Keratinocyte (primary cell): ENCODE results near the gene STK33. TPM values are rescaled to one million over a fixed set of nuclear protein-coding genes. Genes with fewer than 3 reads are reported as not detected.

ENCODE experiments used
- DNase-seq: peaks from one replicate; pipeline ENCODE4 v3.0.0-alpha.2; 2011; ENCODE audit warnings: low read depth, missing footprints, low spot score
- FAIRE-seq: peaks from 2 replicates; lab custom pipeline; 2011; peaks lifted over from hg19 to GRCh38; lab: Jason Lieb, UNC
- H2AFZ ChIP-seq: 2 replicates; pipeline ENCODE4 v1.6.0; 2012; ENCODE audit warnings: low read length, control low read depth, inconsistent platforms; ENCODE audit not compliant: control insufficient read depth
- H3K27ac ChIP-seq: 2 replicates; pipeline ENCODE4 v1.5.1; 2011; ENCODE audit warnings: low read length; ENCODE audit not compliant: control insufficient read depth, insufficient read depth
- H3K27me3 ChIP-seq: 3 replicates; pipeline ENCODE4 v1.6.0; 2011; ENCODE audit warnings: low read length; ENCODE audit not compliant: control insufficient read depth, insufficient read depth; ENCODE audit errors: extremely low read depth
- H3K36me3 ChIP-seq, 2 experiments: 2 replicates in 1 of 2; 3 replicates in 1 of 2; pipeline ENCODE4 v1.5.1; 2011; ENCODE audit warnings: low read length in 2 of 2, mild to moderate bottlenecking in 1 of 2; ENCODE audit not compliant: control insufficient read depth in 2 of 2, insufficient read depth in 2 of 2; ENCODE audit errors: extremely low read depth in 1 of 2
- H3K4me1 ChIP-seq: 3 replicates; pipeline ENCODE4 v1.5.1; 2011; ENCODE audit warnings: low read length; ENCODE audit not compliant: control insufficient read depth, insufficient read depth; ENCODE audit errors: extremely low read depth
- H3K4me2 ChIP-seq: 3 replicates; pipeline ENCODE4 v1.6.0; 2011; ENCODE audit warnings: low read depth, low read length; ENCODE audit not compliant: control insufficient read depth, insufficient read depth; ENCODE audit errors: extremely low read depth
- H3K4me3 ChIP-seq, 3 experiments: fragments of 200-600 bp in 1 of 3; sonication (generic) in 1 of 3; 2 replicates in 2 of 3; 3 replicates in 1 of 3; pipeline ENCODE4 v1.5.1; 2011 to 2016; ENCODE audit warnings: low read length in 3 of 3, mild to moderate bottlenecking in 3 of 3, control low read depth in 2 of 3, inconsistent platforms in 1 of 3, low read depth in 1 of 3, mixed read lengths in 1 of 3, mixed run types in 1 of 3, moderate library complexity in 1 of 3; ENCODE audit not compliant: control insufficient read depth in 2 of 3, insufficient read depth in 2 of 3; ENCODE audit errors: extremely low read depth in 1 of 3
- H3K79me2 ChIP-seq: 2 replicates; pipeline ENCODE4 v1.6.0; 2012; ENCODE audit warnings: low read length; ENCODE audit not compliant: control insufficient read depth, insufficient read depth
- H3K9ac ChIP-seq: 3 replicates; pipeline ENCODE4 v1.6.0; 2011; ENCODE audit warnings: low read length; ENCODE audit not compliant: control insufficient read depth, insufficient read depth; ENCODE audit errors: extremely low read depth
- H3K9me1 ChIP-seq: 3 replicates; pipeline ENCODE4 v1.6.0; 2011; ENCODE audit warnings: low read length; ENCODE audit not compliant: control insufficient read depth, insufficient read depth; ENCODE audit errors: extremely low read depth
- H3K9me3 ChIP-seq: 2 replicates; pipeline ENCODE4 v1.5.1; 2012; ENCODE audit warnings: low read depth, low read length; ENCODE audit not compliant: control insufficient read depth
- H4K20me1 ChIP-seq: 3 replicates; pipeline ENCODE4 v1.6.0; 2011; ENCODE audit warnings: low read length; ENCODE audit not compliant: control insufficient read depth, insufficient read depth; ENCODE audit errors: extremely low read depth
- EZH2 ChIP-seq: IDR thresholded peaks from one replicate; pipeline ENCODE4 v1.6.1; 2012; ENCODE audit warnings: inconsistent platforms, mild to moderate bottlenecking, low read length, moderate library complexity
- dilution Hi-C: fragments of 300-500 bp; cut with MboI; formaldehyde crosslinking; loops from one replicate; pipeline ENCODE4 v1.7.0; 2020; ENCODE audit warnings: low sequenced_read_pairs; ENCODE audit not compliant: extremely low pct_ligation_motif_present
- polyA plus RNA-seq, 5 experiments: library from polyadenylated mRNA; depleted of rRNA in 3 of 5; stranded (reverse) in 3 of 5; stranded (forward) in 1 of 5; unstranded in 1 of 5; fragments of >200 nt; gene quantifications; 1 replicate in 1 of 5; 2 replicates in 3 of 5; 3 replicates in 1 of 5; pipeline versions ENCODE4 v1.2.1 to v1.2.3, GENCODE V29; 2011 to 2012; ENCODE audit warnings: missing spikeins in 2 of 5, low read depth in 1 of 5, low replicate concordance in 1 of 5
- TF ChIP-seq, protein P1 (sequence below), 3 experiments: IDR thresholded peaks in 1 of 3; conservative IDR thresholded peaks in 1 of 3; optimal IDR thresholded peaks in 1 of 3; 2 replicates in 2 of 3; 3 replicates in 1 of 3; pipeline versions ENCODE3 to v1.5.1; 2011; ENCODE audit warnings: low read length in 3 of 3, mild to moderate bottlenecking in 3 of 3, moderate library complexity in 2 of 3, control low read depth in 1 of 3, inconsistent platforms in 1 of 3; ENCODE audit not compliant: insufficient read depth in 2 of 3; ENCODE audit errors: extremely low read depth in 1 of 3

The STK33 gene
- polyA plus RNA-seq, 1 donor (not counting 4 experiments of a cell fraction or from before 2014, with no cell fraction given), result 0.05 TPM

GRCh38 chr11:8352876-8353505, 241.0 kb downstream of the STK33 start:
- no peaks in the 10 kb centered on the region for H4K20me1 ChIP-seq
- H3K79me2 ChIP-seq, result no peaks in the 10 kb centered on the region
- H3K9me1 ChIP-seq, result no peaks in the 10 kb centered on the region
- no peaks in the 10 kb centered on the region for H3K9me3 ChIP-seq
- H3K9ac ChIP-seq, result no peak overlapping the region
- H2AFZ ChIP-seq, result no peak overlapping the region
- H3K27ac ChIP-seq, result no peak overlapping the region
- dilution Hi-C loops, result no loop called here
- H3K4me1 ChIP-seq, result no peaks in the 10 kb centered on the region
- DNase-seq (no peak), FAIRE-seq (no peak)
- H3K4me3 ChIP-seq, result no peak overlapping the region
- H3K27me3 ChIP-seq, result peaks cover 26% of the 10 kb centered on the region
- peak; percentile 10 for TF ChIP-seq EZH2
- TF ChIP-seq, protein P1, sequence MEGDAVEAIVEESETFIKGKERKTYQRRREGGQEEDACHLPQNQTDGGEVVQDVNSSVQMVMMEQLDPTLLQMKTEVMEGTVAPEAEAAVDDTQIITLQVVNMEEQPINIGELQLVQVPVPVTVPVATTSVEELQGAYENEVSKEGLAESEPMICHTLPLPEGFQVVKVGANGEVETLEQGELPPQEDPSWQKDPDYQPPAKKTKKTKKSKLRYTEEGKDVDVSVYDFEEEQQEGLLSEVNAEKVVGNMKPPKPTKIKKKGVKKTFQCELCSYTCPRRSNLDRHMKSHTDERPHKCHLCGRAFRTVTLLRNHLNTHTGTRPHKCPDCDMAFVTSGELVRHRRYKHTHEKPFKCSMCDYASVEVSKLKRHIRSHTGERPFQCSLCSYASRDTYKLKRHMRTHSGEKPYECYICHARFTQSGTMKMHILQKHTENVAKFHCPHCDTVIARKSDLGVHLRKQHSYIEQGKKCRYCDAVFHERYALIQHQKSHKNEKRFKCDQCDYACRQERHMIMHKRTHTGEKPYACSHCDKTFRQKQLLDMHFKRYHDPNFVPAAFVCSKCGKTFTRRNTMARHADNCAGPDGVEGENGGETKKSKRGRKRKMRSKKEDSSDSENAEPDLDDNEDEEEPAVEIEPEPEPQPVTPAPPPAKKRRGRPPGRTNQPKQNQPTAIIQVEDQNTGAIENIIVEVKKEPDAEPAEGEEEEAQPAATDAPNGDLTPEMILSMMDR (optimal IDR thresholded peaks at IDR 0.05 in 1 of 3, IDR thresholded peaks at IDR 0.05 in 1 of 3, conservative IDR thresholded peaks at IDR 0.05 in 1 of 3; ENCODE audit: extremely low read depth in 1 of 3, insufficient read depth in 2 of 3, low read length in 3 of 3), result no peak
- no peaks in the 10 kb centered on the region for H3K36me3 ChIP-seq
- no peak overlapping the region for H3K4me2 ChIP-seq

DNA sequence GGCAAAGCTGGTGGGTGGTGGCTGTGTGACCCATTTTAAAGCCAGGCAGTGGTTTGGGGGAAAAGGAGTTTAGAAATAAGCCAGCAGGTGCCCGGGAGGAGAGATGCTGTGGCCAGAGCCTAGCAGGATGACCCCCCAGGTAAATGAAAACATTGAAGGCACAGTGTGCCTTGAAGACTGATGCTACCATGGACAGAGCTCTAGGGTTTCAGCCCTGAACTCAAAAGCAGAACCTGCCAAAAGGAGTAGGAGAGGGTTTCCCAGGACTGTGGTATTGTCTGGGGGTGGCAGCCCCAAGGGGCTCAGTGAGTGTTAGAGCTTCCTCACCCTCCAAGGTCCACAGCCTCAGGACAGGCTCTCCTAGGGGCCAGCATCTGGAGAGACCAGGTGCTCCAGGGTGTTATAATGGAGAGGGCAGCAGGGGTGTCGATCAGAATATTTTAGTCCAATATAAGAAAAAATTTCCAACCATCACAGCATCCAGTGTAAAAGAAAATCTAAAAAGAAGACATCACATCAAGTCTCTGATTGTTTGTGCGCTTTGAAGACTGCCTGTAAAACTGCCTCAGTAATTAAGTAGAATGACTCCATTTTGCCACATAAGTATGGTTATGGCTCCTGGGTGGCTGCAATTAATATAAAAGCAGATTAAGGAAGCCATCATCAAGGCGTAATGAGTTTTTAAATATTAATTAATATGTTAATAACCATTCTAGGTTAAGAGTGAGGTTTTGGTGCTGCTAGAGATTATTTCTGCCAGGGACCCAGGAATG, 241.7 kb downstream of the STK33 start:
- Histone ChIP-seq H3K79me2 (no peaks in the 10 kb centered on the region), H4K20me1 (no peaks in the 10 kb centered on the region), H3K9ac (no peak overlapping the region), H3K4me2 (no peak overlapping the region), H3K27ac (no peak overlapping the region), H3K27me3 (peaks cover 31% of the 10 kb centered on the region), H2AFZ (no peak overlapping the region), H3K4me3 (no peak overlapping the region), H3K9me3 (no peaks in the 10 kb centered on the region), H3K36me3 (no peaks in the 10 kb centered on the region), H3K9me1 (no peaks in the 10 kb centered on the region), H3K4me1 (no peaks in the 10 kb centered on the region)
- no peak for TF ChIP-seq EZH2
- TF ChIP-seq, protein P1 (optimal IDR thresholded peaks at IDR 0.05 in 1 of 3, IDR thresholded peaks at IDR 0.05 in 1 of 3, conservative IDR thresholded peaks at IDR 0.05 in 1 of 3; ENCODE audit: extremely low read depth in 1 of 3, insufficient read depth in 2 of 3, low read length in 3 of 3), result no peak
- dilution Hi-C loops, result no loop called here
- FAIRE-seq (no peak), DNase-seq (no peak)
